ENCODE measurements around the gene CTAGE15. TPM values are rescaled to one million over a fixed set of nuclear protein-coding genes. Genes with fewer than 3 reads are reported as not detected.
"Not testable (repeated sequence)": the region's sequence is repeated elsewhere in the genome, so short reads cannot be mapped to it uniquely, and the experiment has no call there.

The CTAGE15 gene
- total and polyA plus RNA-seq, 10 of the 15 experiments (the other 5 are each of a cell fraction or from before 2014, with no cell fraction given) = 0.05 to 0.80 (median 0.45) TPM; not detected in 1

DNA sequence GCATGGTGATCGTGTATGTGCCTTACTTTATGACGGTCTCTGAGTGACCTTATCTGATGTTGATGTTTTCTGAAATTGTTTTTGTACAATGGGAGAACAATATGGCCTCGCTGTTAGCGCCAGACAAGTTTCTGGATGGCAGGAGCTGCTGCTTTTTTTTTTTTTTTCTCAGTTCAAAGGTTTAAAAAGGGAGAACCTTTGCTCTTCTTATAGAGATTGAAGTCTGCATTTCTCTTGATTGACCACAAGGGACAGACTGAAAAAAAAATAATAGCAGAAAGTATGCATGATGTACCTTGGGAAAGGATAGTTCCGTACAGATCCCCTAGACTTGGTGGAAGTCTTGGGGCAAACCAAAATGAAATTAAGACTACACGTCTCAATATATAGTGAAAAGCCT, 43.9 kb downstream of the CTAGE15 start:
- H3K27me3 ChIP-seq (replicated peaks in 1 of 2; ENCODE audit: control insufficient read depth in 2 of 2, insufficient read depth in 2 of 2, low read length in 1 of 2); H3K79me2 ChIP-seq (ENCODE audit: control insufficient read depth, insufficient read depth, low read length); H3K9ac ChIP-seq (ENCODE audit: control insufficient read depth, insufficient read depth, low read length); ATAC-seq; RAD21 ChIA-PET (ENCODE audit: unreplicated experiment); H3K27ac ChIP-seq (ENCODE audit: control insufficient read depth, insufficient read depth); H3K36me3 ChIP-seq (ENCODE audit: control insufficient read depth in 2 of 2, insufficient read depth in 2 of 2, low read length in 1 of 2); H4K20me1 ChIP-seq (ENCODE audit: control insufficient read depth, insufficient read depth); in situ Hi-C loops (cut with MboI); BruUV-seq (replicated peaks); H3K4me3 ChIP-seq; H3K4me1 ChIP-seq (ENCODE audit: control insufficient read depth, insufficient read depth, low read length); intact Hi-C loops (cut with micrococcal nuclease; ENCODE audit: unreplicated experiment); H3K4me2 ChIP-seq (ENCODE audit: control insufficient read depth, insufficient read depth); POLR2A ChIA-PET; DNase-seq (ENCODE audit: low read depth, low spot score); SMC1A ChIA-PET (ENCODE audit: uncharacterized antibody, unreplicated experiment); CTCF ChIA-PET; H3K9me3 ChIP-seq (replicated peaks; ENCODE audit: control insufficient read depth, insufficient read depth, low read length); FAIRE-seq; H2AFZ ChIP-seq (ENCODE audit: control insufficient read depth, low read depth, low read length): not testable (repeated sequence)
- no CpG with 5 or more reads among the region's 6 CpGs for WGBS (ENCODE audit: insufficient coverage, insufficient replicate concordance, low lambda C conversion rate, missing lambda C conversion rate)

GRCh38 chr7:143617204-143617603, 45.6 kb downstream of the CTAGE15 start:
- in situ Hi-C loops (cut with MboI); H2AFZ ChIP-seq (ENCODE audit: control insufficient read depth, low read depth, low read length); H3K4me1 ChIP-seq (ENCODE audit: control insufficient read depth, insufficient read depth, low read length); ATAC-seq; H3K27me3 ChIP-seq (replicated peaks in 1 of 2; ENCODE audit: control insufficient read depth in 2 of 2, insufficient read depth in 2 of 2, low read length in 1 of 2); FAIRE-seq; RAD21 ChIA-PET (ENCODE audit: unreplicated experiment); H3K9me3 ChIP-seq (replicated peaks; ENCODE audit: control insufficient read depth, insufficient read depth, low read length); H3K4me3 ChIP-seq; BruUV-seq (replicated peaks); CTCF ChIA-PET; intact Hi-C loops (cut with micrococcal nuclease; ENCODE audit: unreplicated experiment); H3K36me3 ChIP-seq (ENCODE audit: control insufficient read depth in 2 of 2, insufficient read depth in 2 of 2, low read length in 1 of 2); H4K20me1 ChIP-seq (ENCODE audit: control insufficient read depth, insufficient read depth); H3K27ac ChIP-seq (ENCODE audit: control insufficient read depth, insufficient read depth); POLR2A ChIA-PET; H3K4me2 ChIP-seq (ENCODE audit: control insufficient read depth, insufficient read depth); H3K79me2 ChIP-seq (ENCODE audit: control insufficient read depth, insufficient read depth, low read length); SMC1A ChIA-PET (ENCODE audit: uncharacterized antibody, unreplicated experiment); DNase-seq (ENCODE audit: low read depth, low spot score); H3K9ac ChIP-seq (ENCODE audit: control insufficient read depth, insufficient read depth, low read length): not testable (repeated sequence)
- no CpG with 5 or more reads among the region's 1 CpG for WGBS (ENCODE audit: insufficient coverage, insufficient replicate concordance, low lambda C conversion rate, missing lambda C conversion rate)

GRCh38 chr7:143620058-143620457, 48.5 kb downstream of the CTAGE15 start:
- CTCF ChIA-PET; intact Hi-C loops (cut with micrococcal nuclease; ENCODE audit: unreplicated experiment); FAIRE-seq; H3K9ac ChIP-seq (ENCODE audit: control insufficient read depth, insufficient read depth, low read length); RAD21 ChIA-PET (ENCODE audit: unreplicated experiment); H3K36me3 ChIP-seq (ENCODE audit: control insufficient read depth in 2 of 2, insufficient read depth in 2 of 2, low read length in 1 of 2); BruUV-seq (replicated peaks); H3K4me1 ChIP-seq (ENCODE audit: control insufficient read depth, insufficient read depth, low read length); H3K4me2 ChIP-seq (ENCODE audit: control insufficient read depth, insufficient read depth); H3K9me3 ChIP-seq (replicated peaks; ENCODE audit: control insufficient read depth, insufficient read depth, low read length); H4K20me1 ChIP-seq (ENCODE audit: control insufficient read depth, insufficient read depth); H3K27ac ChIP-seq (ENCODE audit: control insufficient read depth, insufficient read depth); H3K27me3 ChIP-seq (replicated peaks in 1 of 2; ENCODE audit: control insufficient read depth in 2 of 2, insufficient read depth in 2 of 2, low read length in 1 of 2); H3K79me2 ChIP-seq (ENCODE audit: control insufficient read depth, insufficient read depth, low read length); H3K4me3 ChIP-seq; in situ Hi-C loops (cut with MboI); POLR2A ChIA-PET; DNase-seq (ENCODE audit: low read depth, low spot score); H2AFZ ChIP-seq (ENCODE audit: control insufficient read depth, low read depth, low read length); SMC1A ChIA-PET (ENCODE audit: uncharacterized antibody, unreplicated experiment): not testable (repeated sequence)
- ATAC-seq = peak; percentile 40
- no CpG with 5 or more reads among the region's 23 CpGs for WGBS (ENCODE audit: insufficient coverage, insufficient replicate concordance, low lambda C conversion rate, missing lambda C conversion rate)

DNA sequence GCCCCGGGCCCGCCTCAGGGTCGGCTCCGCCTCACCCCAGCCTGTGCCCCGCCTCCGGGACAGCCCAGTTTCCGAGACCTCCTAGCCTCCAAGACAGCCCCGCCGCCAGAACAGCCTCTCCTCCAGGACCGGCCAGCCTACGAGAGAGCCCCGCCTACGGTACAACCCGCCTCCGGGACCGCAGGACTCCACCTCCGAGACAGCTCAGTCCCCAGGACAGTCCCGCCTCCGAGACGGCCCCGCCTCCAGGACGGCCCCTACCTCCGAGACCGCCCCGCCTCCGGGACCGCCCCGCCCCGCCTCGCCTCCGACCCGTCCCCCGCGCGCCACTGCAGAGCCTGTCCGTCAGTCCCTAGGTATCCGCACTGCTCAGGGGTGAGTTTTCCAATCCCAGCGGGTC, 49.0 kb downstream of the CTAGE15 start, which contains the start of gene TCAF2:
Gene TCAF2, plus strand, starts transcription at position 329 of the 400 bp plus-strand sequence.
- intact Hi-C loops (cut with micrococcal nuclease; ENCODE audit: unreplicated experiment); RAD21 ChIA-PET (ENCODE audit: unreplicated experiment): not testable (repeated sequence)

More for the DNA sequence above, 49.0 kb downstream of the CTAGE15 start, which contains the start of gene TCAF2:
- H3K4me1 ChIP-seq (ENCODE audit: control insufficient read depth, insufficient read depth, low read length); BruUV-seq (replicated peaks); H4K20me1 ChIP-seq (ENCODE audit: control insufficient read depth, insufficient read depth); H3K9me3 ChIP-seq (replicated peaks; ENCODE audit: control insufficient read depth, insufficient read depth, low read length); H3K36me3 ChIP-seq (ENCODE audit: control insufficient read depth in 2 of 2, insufficient read depth in 2 of 2, low read length in 1 of 2); H3K4me2 ChIP-seq (ENCODE audit: control insufficient read depth, insufficient read depth); CTCF ChIA-PET; DNase-seq (ENCODE audit: low read depth, low spot score); H3K9ac ChIP-seq (ENCODE audit: control insufficient read depth, insufficient read depth, low read length); POLR2A ChIA-PET; SMC1A ChIA-PET (ENCODE audit: uncharacterized antibody, unreplicated experiment); H3K27ac ChIP-seq (ENCODE audit: control insufficient read depth, insufficient read depth); H3K27me3 ChIP-seq (replicated peaks in 1 of 2; ENCODE audit: control insufficient read depth in 2 of 2, insufficient read depth in 2 of 2, low read length in 1 of 2); in situ Hi-C loops (cut with MboI); H3K79me2 ChIP-seq (ENCODE audit: control insufficient read depth, insufficient read depth, low read length); H2AFZ ChIP-seq (ENCODE audit: control insufficient read depth, low read depth, low read length); H3K4me3 ChIP-seq: not testable (repeated sequence)
- ATAC-seq = peak; percentile 89
- FAIRE-seq = peak; percentile 74
- no CpG with 5 or more reads among the region's 38 CpGs for WGBS (ENCODE audit: insufficient coverage, insufficient replicate concordance, low lambda C conversion rate, missing lambda C conversion rate)
